SK-N-MC (cell line): Measurements from ENCODE around the gene HOXC4.

Experiments used
- EZH2 ChIP-seq: fragments of 200-600 bp; sonication (generic); IDR thresholded peaks from one replicate; pipeline ENCODE4 v1.6.1; 2017; ENCODE audit warnings: antibody characterized with exemption
- FOXP2 ChIP-seq: optimal IDR thresholded peaks from 2 replicates; pipeline ENCODE3; 2011; ENCODE audit warnings: mild to moderate bottlenecking, moderate library complexity; ENCODE audit not compliant: insufficient read depth; ENCODE audit errors: extremely low read length, control extremely low read depth
- POLR2AphosphoS5 ChIP-seq: IDR thresholded peaks from 2 replicates; pipeline ENCODE4 v1.6.1; 2012; ENCODE audit warnings: mild to moderate bottlenecking, low read depth, low read length, borderline replicate concordance

DNA sequence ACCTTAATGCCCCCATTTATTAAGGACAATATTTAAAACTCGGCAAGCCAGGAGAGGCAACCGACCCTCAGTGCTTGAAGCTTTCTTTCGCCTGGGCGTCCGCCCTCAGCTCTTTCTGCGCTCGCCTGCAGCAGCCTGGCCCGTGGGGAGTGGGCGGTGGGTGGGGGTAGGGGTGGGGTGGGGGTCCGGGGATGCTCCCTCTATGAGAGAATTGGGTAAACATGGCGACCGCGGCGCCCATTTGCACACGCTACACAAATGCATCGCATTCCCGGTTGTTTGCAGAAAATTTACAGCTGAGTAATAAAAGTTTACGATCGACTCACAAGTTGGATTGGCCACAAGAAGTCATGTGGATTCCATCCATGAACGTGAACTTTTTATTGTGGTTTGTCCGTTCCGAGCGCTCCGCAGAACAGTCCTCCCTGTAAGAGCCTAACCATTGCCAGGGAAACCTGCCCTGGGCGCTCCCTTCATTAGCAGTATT is 37.1 kb upstream of the HOXC4 start:
- TF ChIP-seq FOXP2 (no peak), POLR2AphosphoS5 (peak; percentile 75), EZH2 (no peak)
